GM21737 (cell line): ENCODE measurements around the gene SERPINB5.
"Not testable (repeated sequence)": the region's sequence is repeated elsewhere in the genome, so short reads cannot be mapped to it uniquely, and the experiment has no call there.

Experiments
- ATAC-seq: cut with Tn5 transposase; IDR thresholded peaks from one replicate; pipeline ENCODE4 v1.9.1; 2021; ENCODE audit warnings: mild to moderate bottlenecking, moderate library complexity; ENCODE audit not compliant: unreplicated experiment

SERPINB5 gene, protein sequence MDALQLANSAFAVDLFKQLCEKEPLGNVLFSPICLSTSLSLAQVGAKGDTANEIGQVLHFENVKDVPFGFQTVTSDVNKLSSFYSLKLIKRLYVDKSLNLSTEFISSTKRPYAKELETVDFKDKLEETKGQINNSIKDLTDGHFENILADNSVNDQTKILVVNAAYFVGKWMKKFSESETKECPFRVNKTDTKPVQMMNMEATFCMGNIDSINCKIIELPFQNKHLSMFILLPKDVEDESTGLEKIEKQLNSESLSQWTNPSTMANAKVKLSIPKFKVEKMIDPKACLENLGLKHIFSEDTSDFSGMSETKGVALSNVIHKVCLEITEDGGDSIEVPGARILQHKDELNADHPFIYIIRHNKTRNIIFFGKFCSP

DNA sequence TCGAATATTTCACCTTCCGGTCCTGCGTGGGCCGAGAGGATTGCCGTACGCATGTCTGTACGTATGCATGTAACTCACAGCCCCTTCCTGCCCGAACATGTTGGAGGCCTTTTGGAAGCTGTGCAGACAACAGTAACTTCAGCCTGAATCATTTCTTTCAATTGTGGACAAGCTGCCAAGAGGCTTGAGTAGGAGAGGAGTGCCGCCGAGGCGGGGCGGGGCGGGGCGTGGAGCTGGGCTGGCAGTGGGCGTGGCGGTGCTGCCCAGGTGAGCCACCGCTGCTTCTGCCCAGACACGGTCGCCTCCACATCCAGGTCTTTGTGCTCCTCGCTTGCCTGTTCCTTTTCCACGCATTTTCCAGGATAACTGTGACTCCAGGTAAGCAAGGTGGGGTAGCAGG, at the start of gene SERPINB5:
Gene SERPINB5, plus strand, starts transcription at position 291 of the 400 bp plus-strand sequence. CDS start 7,471 bp downstream, outside the sequence.
- ATAC-seq = no peak

DNA sequence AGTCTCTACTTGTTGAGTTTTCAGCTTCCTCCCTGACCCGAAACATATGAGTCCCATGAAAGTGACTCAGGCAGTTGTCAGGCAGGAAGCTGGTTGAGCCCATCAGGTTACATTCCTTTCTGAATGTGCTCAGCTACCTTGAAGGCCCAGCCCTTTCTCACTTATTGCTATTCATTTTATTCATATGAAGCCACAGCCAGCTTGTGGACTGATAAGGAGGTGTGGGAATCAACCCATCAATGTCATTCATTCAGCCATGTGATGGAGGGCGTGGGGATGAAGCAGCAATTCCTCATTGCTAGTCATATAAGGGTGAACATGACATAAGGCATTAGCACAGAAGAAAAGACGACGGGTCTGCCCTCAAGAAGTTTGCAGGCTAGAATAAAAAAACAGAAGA, 49.2 kb upstream of the SERPINB5 start:
- ATAC-seq = no peak

DNA sequence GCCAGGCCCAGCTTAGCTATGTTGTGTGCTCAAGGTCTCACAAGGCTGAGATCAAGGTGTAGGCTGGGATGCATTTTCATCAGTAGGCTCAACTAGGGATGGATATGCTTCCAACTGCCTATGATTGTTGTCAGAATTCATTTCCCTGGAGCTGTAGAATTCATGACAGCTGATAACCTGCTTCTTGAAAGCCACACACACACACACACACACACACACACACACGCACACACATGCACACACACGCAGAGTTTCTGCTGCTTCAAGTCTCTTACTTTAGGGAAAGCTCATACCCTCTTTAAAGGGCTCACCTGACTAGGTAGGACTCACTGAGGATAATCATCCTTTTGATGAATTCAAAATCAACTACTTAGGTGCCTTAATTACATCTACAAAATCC, 46.2 kb upstream of the SERPINB5 start:
- ATAC-seq = no peak

DNA sequence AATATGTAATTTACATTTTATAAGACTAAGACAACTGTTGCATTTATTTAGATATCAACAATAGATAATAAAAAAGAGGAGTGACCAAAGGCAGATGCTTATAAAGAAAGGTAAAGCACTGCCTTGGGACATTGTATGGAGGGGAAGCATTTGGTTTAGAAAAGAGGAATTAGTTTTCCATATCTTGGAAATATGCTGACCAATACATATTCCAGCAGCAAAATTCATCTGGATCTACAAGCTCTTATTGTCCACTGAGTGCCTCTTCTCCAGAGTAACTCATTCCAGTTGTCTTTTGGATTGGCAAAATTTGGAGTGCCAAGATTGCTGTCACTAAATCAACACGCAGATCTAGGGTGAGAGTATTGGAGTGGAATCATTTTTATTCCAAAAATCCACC, 45.6 kb upstream of the SERPINB5 start:
- ATAC-seq = no peak

DNA sequence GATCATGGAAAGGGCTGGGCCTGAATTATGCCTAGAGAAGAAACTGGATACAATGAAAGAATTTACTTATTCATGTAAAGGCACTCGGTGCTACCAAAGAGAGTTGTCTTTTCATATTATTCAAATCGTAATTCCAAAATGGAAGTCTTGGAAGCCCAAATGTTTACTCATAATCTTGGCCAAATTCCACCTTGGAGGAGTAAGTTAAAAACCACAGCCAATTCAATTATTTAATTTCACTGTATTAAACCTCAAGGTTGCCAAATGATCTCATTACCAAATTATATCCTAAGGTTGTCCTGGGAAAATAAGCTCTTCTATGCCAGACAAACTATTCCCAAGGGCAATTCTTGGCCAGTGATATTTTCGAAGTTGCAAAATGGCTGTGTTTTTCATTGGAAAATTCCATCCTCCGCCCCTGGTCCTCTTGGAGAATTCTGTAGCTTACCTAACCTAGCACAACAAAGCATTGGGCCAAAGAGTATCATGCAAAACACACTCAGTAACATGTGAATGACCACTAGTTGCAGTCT, 43.4 kb upstream of the SERPINB5 start:
- ATAC-seq = no peak

DNA sequence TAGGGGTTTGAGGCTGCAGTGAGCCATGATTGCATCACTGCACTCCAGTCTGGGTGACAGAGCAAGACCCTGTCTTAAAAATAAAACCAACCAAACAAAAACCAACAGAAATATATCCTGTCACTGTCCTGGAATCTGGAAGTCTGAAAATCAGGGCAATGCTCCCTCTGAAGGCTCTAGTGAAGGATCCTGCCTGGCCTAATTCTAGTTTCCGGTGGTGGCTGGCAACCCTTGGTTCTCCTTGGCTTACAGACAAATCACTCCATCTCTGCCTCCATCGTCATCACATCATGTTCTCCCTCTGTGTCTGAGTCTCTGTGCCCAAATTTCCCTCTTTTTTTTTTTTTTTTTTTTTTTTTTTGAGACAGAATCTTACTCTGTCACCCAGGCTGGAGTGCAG, 38.6 kb upstream of the SERPINB5 start:
- ATAC-seq = no peak

DNA sequence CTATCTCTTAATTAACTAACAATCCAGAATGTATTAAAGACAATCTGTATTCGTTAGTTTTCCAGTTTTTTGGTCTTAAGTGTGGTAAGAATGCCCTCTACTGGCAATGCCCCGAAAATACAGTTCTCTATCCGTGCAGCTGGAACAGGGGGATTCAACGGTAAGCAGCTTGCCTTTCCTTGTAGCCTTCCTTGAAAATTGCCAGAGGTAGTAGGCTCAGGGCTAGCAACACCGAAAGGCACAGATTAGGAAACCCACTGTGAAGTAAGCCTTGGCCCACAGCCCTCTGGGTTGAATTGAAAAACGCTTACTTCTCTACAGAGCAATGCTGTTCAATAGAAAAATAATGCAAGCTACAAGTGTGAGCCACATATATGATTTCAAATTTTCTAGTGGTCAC, 37.4 kb upstream of the SERPINB5 start:
- ATAC-seq = no peak

DNA sequence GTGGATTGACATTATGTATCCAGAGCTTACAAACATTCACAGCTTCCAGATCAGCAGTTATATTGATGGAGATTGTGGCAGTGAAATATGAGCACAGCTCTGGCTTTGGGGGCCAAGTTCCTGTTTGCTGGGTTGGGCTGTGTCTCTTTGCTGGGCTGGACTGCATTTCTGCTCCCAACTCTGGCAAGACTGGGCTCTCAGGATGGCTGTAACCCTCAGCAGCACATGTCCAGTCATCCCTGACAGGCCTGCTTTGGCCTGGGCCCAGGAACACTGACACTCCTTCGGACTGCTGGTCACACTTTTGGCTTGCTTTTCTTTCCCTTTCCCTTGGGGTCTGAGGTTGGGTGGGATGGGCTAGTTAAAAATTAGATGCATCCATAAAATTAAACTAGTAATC, 36.5 kb upstream of the SERPINB5 start:
- no peak for ATAC-seq

DNA sequence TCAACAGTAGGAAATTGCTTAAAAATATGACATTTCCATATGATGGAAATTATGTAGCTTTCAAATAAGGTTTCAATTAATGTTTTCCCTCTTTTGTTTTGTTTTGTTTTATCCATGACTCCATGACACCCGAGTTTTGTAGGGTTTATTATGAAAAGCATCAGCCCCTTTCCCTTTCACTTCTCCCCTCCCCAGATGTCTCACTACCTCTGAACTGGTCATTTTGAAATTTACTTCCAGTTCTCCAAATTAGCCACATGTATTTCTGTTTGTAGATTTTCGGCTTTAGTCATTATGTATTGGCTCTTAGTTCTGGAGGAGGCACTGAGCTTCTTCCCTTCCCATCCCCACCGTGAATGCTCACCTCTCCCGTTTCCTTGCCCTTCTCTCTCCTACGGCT, 35.9 kb upstream of the SERPINB5 start:
- no peak for ATAC-seq

DNA sequence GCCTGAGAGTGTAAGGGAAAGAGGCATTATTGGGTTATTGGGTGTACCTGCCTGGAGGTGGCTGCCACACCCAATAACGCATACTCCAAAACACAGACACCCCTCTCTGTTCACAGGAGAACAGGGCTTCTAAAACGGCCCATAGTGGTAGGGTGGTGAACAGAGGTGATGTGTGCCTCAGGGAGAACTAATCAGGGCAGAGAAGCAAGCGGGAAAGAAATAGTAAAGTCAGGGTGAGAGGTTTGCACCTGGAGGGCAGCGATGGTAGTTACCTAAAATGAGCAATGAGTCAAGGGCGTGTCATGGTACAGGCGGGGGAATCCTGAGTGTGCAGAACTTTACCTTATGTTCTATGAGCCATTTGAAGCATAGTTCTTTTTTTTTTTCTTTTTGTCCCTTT, 32.9 kb upstream of the SERPINB5 start:
- no peak for ATAC-seq

DNA sequence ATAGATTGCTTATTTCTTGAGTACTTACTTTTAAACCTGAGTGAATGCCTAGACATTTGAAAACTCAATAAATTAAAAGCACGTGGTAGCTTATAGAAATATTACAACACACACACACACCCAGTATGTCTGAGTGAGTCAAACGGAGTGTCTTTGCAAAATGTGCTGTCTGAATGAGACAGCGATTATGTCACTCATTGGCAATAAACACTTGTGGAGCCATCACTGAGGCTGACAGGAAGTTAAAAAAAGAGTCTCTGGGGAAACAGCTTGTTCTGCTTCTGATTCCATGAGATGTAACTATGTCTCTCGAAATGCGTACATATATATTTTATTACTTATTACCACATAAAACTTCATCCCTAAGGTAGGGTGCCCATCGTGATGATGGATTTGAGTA, 32.2 kb upstream of the SERPINB5 start:
- ATAC-seq = no peak

DNA sequence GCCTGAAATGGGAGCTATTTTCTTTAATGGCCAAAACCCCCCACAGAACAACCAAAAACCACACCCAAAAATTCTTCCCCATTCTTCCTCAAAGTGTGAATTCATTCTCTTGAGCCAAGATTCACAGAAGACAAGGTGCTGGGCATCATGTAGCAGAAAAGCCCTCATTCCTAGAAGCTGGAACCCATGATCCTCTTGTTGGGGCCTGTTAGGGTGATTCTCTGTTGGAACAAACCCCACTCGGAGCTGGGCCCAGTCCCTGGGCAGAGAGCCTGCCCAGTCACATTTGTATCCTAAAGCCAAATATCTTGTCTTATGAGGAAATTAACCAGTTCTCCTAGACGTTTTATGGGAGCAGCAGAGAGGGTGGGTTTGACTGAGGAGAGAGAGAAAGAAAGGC, 31.7 kb upstream of the SERPINB5 start:
- no peak for ATAC-seq

DNA sequence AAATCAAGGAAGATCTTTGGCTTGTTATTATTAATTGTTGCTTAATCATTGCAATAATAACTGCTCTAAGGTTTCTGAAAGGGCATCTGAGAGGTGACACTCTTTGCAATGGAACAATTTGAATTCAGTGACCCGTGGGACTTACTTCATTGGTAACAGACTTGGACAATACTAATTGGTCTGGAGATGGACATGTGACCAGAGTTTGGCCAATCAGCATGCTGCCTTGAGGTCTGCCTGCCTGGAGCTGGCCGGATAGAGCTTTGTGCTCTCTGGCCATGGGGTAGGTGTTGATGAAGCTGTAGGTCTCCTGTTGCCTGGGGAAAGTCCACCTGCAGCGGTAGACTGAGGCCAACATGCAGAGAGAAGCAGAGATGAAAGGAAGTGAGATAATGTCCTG, 30.5 kb upstream of the SERPINB5 start:
- ATAC-seq = no peak

DNA sequence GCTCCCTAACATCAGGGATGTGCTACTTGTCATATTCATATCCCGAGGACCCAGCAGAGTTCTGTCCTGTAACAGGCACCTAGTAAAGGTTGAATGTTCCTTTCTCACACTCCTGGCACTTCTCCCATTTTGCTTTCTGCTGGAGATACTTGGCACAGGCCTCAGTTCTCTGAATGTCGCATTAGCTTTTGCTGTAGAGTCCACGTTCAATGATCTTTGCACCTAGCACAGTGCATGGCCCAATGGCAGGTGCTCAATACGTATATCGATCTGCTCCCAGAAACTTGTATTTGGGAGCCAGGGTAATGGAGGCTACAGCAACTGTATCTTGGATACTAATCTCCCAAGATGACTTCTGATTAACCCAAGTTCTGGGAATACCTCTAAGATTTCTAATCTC, 29.7 kb upstream of the SERPINB5 start:
- ATAC-seq = no peak

DNA sequence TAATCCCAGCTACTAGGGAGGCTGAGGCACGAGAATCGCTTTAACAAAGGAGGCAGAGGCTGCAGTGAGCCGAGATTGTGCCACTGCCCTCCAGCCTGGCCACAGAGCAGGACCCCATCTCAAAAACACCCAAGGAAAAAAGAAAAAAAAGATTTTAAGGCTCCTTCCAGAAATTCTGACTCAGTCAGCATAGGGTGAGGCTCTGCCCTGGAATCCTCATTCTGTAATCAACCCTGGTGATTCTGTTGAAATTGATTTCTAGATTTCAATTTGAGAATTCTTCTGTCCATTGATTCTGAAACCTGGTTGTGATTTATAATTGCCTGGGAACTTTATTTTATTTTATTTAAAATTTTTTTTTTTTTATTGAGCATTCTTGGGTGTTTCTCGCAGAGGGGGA, 27.3 kb upstream of the SERPINB5 start:
- ATAC-seq = no peak

DNA sequence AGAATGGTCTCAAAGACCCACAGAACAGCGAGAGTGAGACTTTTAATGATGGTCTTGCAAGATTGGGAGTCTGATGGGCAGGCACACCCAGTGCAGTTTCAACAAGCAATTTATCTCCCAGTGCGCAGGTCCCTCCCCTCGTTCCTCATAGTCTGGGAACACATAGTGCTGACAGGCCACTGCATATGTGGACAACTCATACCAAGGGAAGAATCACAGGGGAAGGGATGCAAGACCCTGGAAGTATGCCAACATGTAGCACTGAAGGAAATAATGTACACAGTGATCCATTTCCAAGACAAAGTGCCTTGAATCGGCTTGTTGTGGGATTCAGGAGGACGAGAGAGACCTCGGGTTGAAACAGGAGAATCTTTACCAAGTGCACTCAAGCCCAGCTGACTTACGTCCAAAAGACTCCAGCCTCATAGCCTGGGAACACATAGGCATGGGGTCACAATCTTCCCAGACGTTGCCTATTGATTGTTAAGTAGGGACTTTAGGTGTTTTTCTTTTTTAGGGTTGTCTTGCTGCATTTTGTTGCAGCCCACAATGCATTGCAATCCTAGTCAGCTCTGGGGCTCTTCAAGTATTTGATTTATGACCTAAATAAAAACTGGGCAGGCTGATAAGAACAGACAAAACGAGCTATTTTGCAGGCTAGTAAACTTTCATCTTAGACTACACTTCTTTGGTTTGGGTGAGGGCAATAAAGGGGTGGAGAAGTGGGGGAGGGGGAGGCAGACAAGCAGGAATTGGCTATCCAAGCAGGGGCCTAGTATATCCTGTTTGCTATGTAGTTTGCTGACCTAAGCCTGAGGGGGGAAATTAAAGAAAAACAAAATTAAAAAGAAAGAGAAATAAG, 24.7 kb upstream of the SERPINB5 start:
- no peak for ATAC-seq

DNA sequence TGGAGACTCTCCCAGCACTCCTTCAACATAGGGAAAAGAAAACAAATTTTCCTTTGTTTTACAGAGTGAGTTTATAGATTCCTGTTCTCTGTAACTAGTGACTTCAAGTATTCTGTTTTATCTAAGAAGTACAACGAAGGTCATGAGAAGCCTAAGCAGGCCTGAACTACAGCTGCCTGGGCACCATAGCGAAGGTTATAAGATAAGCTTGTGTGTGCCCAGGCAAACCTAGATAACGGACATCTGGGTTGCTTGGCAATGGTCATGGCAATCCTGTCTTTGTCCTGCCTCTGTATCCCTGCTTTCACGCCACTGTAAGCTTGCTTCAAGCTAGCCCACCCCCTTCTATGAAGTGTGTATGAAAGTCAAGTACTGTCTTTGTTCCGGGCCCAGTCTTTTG, 24.0 kb upstream of the SERPINB5 start:
- ATAC-seq = not testable (repeated sequence)

DNA sequence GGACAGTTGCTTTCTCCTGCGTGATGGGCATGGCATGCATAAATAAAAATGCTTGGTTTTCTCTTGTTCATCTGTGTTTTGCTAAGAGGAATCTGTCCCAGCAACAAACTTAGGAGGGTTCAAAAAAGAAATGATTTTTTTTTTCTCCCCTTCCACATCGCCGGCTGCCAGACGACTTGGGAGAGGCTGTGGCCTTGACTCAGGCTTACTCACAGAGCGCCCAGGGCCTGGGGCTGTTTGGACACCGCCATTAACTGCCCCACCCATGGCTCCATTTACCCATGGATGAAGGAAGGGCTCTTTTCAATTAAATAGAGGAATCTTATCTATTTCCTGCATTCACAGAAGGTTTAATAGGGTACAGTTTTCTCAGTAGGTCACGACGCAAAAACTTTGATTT, 22.3 kb upstream of the SERPINB5 start:
- no peak for ATAC-seq

DNA sequence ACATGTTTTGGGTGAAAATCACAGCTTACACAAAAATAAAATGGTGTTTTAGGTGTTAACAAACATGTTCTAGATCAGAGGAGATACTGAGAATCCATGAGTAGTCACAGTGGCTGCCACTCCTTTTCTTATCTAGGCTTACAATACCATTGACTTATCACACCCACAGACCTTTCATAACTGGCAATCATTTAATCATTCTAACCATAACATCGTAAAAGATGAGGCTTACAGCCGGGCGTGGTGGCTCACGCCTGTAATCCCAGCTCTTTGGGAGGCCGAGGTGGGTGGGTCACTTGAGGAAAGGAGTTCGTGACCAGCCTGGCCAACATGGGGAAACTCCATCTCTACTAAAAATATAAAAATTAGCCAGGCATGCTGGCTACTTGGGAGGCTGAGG, 18.8 kb upstream of the SERPINB5 start:
- no peak for ATAC-seq

DNA sequence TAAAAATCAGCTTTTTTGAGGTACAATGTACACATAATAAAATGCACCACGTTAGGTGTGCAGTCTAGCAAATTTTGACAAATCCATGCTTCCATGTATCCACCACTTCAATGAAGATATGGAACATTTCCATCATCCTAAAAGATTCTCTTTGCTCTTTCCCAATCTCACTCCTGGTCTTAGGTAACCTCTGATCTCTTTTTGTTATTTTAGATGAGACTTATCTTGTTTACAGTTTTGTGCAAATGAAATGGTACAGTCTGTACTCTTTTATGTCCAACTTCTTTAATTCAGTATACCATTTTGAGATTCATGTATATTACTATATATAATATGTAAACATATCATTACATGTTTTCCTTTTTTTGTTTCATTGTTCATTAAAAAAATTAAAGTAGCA, 16.3 kb upstream of the SERPINB5 start:
- no peak for ATAC-seq

DNA sequence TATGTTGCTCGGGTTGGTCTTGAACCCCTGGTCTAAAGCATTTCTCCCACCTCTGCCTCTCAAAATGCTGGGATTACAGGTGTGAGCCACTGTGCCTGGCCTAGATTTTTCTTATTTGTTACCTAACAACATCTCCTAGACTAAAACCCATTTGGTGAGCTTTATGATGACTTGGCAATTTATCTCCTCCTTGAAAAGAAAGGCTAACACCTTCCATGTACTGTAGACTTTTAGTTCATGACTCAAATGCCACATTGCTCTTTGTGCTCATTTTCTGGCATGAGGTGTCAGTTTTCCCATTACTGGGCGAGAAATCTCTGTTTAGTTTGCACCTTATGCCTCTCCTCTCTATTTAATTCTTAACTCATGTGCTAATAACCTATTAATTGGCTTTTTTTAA, 12.3 kb upstream of the SERPINB5 start:
- ATAC-seq = no peak

DNA sequence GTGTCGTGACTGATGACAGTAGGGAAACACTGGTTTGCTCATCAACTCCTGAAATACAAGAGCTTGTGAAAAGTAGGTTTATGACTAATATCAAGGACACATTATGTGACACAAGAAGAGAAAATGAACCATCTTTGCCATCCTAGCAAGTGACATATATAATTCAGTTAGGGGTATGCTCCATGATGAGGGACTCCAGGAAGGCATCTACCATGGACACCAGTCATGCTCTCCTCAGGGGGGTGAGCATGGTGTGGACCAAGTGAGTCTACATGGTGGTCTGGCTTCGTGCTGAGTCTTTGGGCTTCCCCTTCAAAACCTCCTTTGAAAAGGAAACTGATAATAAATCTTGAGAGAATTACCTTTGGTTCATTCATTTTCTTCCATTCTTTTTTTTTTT, 11.7 kb upstream of the SERPINB5 start:
- ATAC-seq = no peak
